IPS-18c (cell line): ENCODE measurements around the gene TMEM225B.
A peak's percentile ranks its signal among the peaks of the same experiment; 100 is the strongest.
"Not testable (repeated sequence)": the region's sequence is repeated elsewhere in the genome, so short reads cannot be mapped to it uniquely, and the experiment has no call there.

Source experiments
- H3K4me3 ChIP-seq: 2 replicates; pipeline ENCODE4 v1.7.0; 2013; ENCODE audit warnings: low read depth, mild to moderate bottlenecking, low read length, moderate library complexity; ENCODE audit not compliant: insufficient read depth
- H3K9me3 ChIP-seq: one replicate; pipeline ENCODE4 v1.6.1; 2013; ENCODE audit warnings: mild to moderate bottlenecking, low read length, moderate library complexity; ENCODE audit not compliant: control insufficient read depth, insufficient read depth

Gene TMEM225B, protein sequence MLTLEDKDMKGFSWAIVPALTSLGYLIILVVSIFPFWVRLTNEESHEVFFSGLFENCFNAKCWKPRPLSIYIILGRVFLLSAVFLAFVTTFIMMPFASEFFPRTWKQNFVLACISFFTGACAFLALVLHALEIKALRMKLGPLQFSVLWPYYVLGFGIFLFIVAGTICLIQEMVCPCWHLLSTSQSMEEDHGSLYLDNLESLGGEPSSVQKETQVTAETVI

GRCh38 chr7:99597762-99598501 lies at the start of gene TMEM225B:
TMEM225B (plus strand) TSS chr7:99598267; CDS start chr7:99604389, 6,122 bp downstream.
- H3K4me3 ChIP-seq = no peak within 1 kb of the TSS

DNA sequence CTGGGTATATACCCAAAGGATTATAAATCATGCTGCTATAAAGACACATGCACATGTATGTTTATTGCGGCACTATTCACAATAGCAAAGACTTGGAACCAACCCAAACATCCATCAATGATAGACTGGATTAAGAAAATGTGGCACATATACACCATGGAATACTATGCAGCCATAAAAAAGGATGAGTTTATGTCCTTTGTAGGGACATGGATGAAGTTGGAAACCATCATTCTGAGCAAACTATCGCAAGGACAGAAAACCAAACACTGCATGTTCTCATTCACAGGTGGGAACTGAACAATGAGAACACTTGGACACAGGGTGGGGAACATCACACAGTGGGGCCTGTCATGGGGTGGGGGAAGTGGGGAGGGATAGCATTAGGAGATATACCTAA lies 48.5 kb upstream of the TMEM225B start:
- H3K9me3 ChIP-seq, H3K4me3 ChIP-seq: not testable (repeated sequence)

More at GRCh38 chr7:99597762-99598501, at the start of gene TMEM225B:
- H3K9me3 ChIP-seq = no peaks in the 10 kb centered on the region

DNA sequence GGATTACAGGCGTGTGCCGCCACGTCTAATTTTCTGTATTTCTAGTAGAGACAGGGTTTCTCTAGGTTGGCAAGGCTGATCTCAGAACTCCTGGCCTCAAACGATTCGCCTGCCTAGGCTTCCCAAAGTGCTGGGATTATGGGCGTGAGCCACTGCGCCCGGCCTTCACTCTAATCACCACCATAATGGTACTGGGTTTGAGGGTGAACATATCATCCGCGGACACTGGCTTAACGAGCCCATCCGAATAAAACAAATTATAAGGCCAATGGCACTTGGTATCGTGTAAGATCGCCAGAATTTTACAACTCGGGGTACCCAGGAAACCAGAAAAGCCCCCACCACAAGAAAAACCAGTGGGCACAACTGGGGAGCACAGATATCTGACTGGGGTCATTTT lies 46.7 kb upstream of the TMEM225B start:
- Histone ChIP-seq H3K9me3 (no peaks in the 10 kb centered on the region), H3K4me3 (peak overlapping the region; percentile 79)

DNA sequence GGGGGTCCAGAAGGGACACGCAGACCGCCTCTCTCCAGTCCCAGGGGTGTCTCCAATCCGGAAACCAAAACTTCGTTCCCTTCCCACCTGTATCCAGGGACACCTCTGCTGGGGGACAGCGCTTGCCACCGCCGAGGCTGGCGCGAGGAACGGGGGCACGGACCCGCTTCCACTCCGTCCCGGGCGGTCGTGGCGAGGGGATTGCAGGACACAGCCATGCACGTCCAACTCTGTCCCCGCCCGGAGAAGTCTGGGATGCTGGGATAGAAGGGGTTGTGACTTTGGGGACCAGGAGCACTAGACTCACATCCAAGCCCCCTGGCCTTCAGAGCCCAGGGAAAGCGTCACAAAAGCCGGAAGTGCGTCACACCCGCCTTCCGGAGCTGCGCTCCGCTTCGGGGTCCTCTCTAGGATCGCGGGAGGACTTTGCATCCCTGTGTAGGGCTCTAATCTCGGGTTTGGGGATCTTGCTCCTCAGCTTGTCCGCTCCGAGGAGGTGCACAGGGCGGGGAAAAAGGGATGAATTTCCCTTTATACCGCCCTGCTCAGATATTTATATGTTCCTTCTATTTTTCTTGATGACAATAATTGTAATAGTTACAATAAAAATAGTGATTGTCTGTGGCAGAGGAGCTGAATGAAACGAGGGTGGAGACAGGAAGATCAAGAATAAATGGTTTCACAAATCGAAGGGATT lies 46.2 kb upstream of the TMEM225B start, which contains the start of gene FAM200A:
TSS of gene FAM200A (minus strand) at position 348 of the 697 bp plus-strand sequence. CDS start 3,707 bp downstream, outside the sequence.
- no peaks in the 10 kb centered on the region for H3K9me3 ChIP-seq
- peak within 1 kb of the TSS; percentile 79 for H3K4me3 ChIP-seq

DNA sequence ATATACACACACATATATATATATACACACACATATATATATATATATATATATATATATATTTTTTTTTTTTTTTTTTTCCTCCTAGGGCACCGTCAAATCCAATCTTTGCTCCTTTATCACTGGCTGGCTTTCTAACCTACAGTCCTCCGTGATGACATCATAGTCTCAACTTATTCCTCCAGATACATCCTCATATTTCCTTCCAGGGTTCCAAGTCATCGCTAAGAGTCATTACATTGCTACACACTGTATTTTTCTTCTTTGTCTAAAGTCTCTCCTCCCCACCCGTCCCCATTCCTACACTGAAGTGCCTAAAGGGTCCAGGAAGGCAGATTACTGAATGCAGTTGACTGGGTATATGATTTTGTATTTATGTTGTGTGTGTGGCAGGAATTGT lies 45.0 kb upstream of the TMEM225B start:
- Histone ChIP-seq H3K4me3 (no peak overlapping the region), H3K9me3 (no peaks in the 10 kb centered on the region)

- H3K9me3 ChIP-seq = no peaks in the 10 kb centered on the region
- no peak overlapping the region for H3K4me3 ChIP-seq
Measured at GRCh38 chr7:99554939-99555338, 43.1 kb upstream of the TMEM225B start.

- H3K9me3 ChIP-seq = no peaks in the 10 kb centered on the region
- H3K4me3 ChIP-seq = peak overlapping the region; percentile 100
Measured at GRCh38 chr7:99557196-99557607, 40.9 kb upstream of the TMEM225B start.

GRCh38 chr7:99557940-99558305 lies 40.1 kb upstream of the TMEM225B start:
- Histone ChIP-seq H3K4me3 (peak overlapping the region; percentile 100), H3K9me3 (no peaks in the 10 kb centered on the region)

DNA sequence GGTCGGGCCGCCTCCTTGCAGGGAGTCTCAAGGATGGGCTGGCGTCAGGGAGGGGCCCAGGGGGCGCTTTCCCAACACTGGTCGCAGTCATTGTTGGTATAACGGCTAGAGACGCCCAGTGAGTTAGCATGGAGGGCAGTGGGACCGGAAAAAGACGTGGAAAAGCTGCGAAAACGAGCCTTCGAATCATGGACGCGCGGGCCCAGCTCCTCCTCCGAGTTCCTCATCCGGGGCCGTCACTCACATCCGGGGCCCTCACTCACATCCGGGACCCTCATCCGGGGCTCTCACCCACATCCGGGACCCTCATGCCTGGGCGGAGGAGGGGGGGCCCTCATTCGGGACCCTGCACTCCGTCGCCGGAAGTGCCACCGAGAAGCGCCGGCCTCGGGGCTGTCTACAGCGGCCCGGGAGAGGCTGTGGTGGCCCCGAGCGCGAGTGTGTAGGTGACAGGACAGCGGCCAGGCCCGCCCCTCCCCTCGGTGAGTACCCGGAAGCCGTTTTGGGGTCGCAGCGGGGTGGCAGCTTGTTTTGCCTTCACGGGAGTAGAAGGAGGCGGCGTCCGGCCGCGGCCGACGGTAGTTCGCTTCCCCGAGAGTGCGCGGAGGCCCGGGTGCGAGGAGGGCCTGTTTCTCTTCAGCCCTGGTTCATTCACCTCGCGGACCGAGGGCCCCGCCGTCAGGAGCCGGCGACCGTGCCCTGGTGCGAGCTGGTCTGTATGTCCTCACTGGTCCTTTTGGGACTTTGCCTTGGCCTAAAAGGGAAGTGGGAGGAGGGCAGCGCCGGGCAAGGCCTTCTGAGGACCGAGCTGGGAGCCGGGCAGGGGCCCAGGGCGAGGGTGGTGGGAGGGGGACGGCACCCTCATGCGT lies 39.5 kb upstream of the TMEM225B start, which contains the start of gene ZNF655:
TSS of gene ZNF655 (plus strand) at position 337 of the 869 bp plus-strand sequence. CDS start 1,918 bp downstream, outside the sequence.
- Histone ChIP-seq H3K4me3 (peak within 1 kb of the TSS; percentile 100), H3K9me3 (no peaks in the 10 kb centered on the region)

- H3K9me3 ChIP-seq = no peaks in the 10 kb centered on the region
- peak overlapping the region; percentile 100 for H3K4me3 ChIP-seq
Measured at GRCh38 chr7:99559175-99559915, 38.7 kb upstream of the TMEM225B start.

DNA sequence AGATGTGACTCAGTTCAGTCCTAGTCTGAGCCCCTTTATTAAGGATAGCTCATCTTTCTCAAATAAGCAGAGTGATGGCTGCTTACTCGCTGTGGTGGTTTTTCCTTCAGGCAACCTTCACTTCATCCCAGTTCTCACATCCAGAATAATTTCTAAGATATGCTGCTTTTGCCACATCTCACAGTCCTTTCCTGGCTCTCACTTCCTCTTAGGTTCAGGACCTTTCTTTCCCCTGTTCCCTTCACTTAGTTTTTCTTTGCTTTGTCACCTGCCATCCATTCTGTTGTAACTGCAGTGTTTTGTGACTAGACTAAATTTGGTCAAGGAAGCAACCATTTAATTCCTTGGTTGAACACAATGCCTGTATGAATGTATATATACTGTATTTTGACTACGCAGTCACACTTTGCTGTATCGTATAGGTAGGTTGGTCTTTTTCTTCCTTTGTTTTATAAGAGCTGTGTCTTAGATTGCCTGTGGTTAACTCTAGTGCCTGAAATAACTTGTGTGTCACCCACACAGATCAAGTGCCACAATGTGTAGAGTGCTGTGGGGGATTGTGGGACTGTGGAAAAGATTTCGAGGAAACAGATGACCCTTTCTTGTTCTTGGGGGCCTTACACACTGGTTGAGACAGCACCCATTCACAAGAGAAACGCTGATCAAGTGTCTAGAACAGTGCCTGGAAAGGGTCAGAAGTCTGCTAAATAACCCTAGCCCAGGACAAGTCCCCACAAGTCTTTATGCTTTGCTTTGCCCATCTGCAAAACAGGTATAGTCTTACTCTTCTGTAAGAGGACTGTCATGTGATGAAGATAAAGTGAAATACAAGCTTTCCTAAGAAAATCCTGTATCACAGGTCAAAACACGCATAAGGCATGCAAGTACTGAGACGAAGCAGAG lies 37.0 kb upstream of the TMEM225B start:
- Histone ChIP-seq H3K4me3 (no peak overlapping the region), H3K9me3 (no peaks in the 10 kb centered on the region)

- Histone ChIP-seq H3K9me3 (no peaks in the 10 kb centered on the region), H3K4me3 (no peak overlapping the region)
Measured at GRCh38 chr7:99561737-99562051, 36.4 kb upstream of the TMEM225B start.

GRCh38 chr7:99562114-99562784 lies 35.8 kb upstream of the TMEM225B start:
- no peak overlapping the region for H3K4me3 ChIP-seq

DNA sequence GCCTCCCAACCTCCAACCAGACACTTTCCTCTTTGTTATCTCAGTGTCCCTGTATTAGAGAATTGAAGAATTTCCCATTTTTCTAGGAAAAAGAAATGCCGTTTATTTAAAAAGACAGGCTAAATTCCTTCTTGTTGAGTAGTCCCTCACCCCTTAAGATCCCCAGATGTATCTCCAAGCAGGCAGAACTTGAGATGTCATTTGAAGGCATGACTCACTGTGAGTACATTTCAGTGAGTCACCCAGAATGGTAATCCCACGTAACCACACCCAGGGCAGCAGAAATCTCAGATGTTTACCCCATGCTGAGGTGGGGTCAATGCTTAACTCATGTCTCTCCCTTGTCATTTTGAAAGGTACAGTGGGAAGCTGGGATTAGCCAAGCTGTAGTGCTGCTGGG lies 35.2 kb upstream of the TMEM225B start:
- Histone ChIP-seq H3K9me3 (no peaks in the 10 kb centered on the region), H3K4me3 (no peak overlapping the region)

More at GRCh38 chr7:99562114-99562784, 35.8 kb upstream of the TMEM225B start:
- H3K9me3 ChIP-seq = no peaks in the 10 kb centered on the region

DNA sequence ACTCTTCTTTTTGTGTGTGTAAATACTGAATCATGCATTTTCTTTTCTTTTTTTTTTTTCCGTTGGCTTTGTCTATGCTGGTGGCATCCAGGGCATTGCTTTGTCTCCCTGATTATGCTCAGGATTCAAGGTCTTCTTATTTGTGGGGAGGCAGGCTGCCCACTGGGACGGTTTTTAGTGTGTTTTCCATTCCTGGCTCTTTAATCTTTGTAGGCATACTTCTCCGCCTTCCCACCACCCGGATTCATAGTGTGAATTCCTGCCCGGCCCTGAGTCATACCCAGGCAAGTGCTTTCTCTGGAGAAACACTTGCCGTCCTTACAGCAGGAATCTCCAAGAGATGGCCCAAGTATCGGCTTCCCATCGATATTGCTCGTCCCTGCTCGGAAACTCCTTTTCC lies 34.4 kb upstream of the TMEM225B start:
- H3K9me3 ChIP-seq = no peaks in the 10 kb centered on the region
- H3K4me3 ChIP-seq = no peak overlapping the region
